Muscle layer of colon (tissue), 2 donors: ENCODE measurements around the gene C1orf159.
"Not testable (repeated sequence)": the region's sequence is repeated elsewhere in the genome, so short reads cannot be mapped to it uniquely, and the experiment has no call there.

Source experiments
- H3K27ac ChIP-seq: one replicate; pipeline ENCODE4 v1.7.0; 2013; ENCODE audit warnings: low read depth, mild to moderate bottlenecking, low read length, moderate library complexity
- H3K27me3 ChIP-seq, 2 donors: one replicate each; pipeline ENCODE4 v1.7.0; 2013; ENCODE audit warnings: low read length in 2 of 2, mild to moderate bottlenecking in 2 of 2; ENCODE audit not compliant: insufficient read depth in 2 of 2, control insufficient read depth in 1 of 2
- H3K36me3 ChIP-seq: one replicate; pipeline ENCODE4 v1.7.0; 2013; ENCODE audit warnings: mild to moderate bottlenecking, low read length; ENCODE audit not compliant: insufficient read depth
- H3K4me1 ChIP-seq: one replicate; pipeline ENCODE4 v1.7.0; 2013; ENCODE audit warnings: mild to moderate bottlenecking, low read length; ENCODE audit not compliant: insufficient read depth
- H3K4me3 ChIP-seq, 2 donors: one replicate each; pipeline ENCODE4 v1.7.0; 2013; ENCODE audit warnings: low read length in 2 of 2, low read depth in 1 of 2, mild to moderate bottlenecking in 1 of 2, moderate library complexity in 1 of 2
- H3K9ac ChIP-seq: one replicate; pipeline ENCODE4 v1.7.0; 2013; ENCODE audit warnings: low read length
- H3K9me3 ChIP-seq: one replicate; pipeline ENCODE4 v1.7.0; 2013; ENCODE audit warnings: mild to moderate bottlenecking, low read length
- donor health status: abdominal sarcoma.
- donor health status: Adenocarcinoma of cecum.

C1orf159 gene

DNA sequence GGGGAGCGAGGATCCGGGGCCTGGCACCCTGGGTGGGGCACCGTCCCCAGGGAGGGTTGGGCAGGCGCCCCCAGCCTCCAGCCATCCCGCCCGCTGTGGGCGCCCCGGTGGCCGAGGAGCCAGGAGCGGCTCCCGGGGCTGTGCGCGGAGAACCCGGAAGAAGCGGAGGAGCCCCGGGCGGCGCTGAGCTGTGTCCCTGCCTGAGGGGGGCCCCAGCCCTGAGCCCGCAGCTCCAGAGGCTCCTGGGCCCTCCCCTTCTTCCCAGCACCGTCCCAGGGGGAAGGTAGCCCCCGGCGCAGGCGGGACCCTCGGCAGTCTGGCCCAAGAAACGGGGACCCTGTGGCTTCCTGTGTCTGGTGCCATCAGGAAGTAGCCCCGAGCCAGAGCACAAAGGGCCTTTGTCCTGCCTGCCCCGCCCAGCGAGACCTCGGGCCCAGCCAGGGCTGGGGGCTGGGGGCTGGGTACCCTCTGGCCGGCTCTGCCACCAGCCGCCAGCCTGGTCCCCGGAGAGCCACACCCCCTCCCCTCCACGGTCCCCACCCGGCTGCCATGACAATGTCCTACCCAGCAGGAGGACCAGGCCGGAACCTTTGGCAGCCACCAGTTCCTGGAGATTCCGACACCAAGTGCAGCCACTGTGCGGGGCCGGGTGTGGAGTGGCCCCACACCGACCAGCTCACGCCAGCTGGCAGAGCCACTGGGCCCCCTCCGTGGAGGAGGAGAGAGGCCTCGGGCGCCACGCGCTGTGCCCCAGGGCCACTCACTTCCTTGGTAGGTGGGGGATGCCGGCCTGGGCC, 42.2 kb upstream of the C1orf159 start:
- H3K4me1 ChIP-seq: peaks cover 11% of the 10 kb centered on the region
- peak overlapping the region; percentile 73 to 74 for H3K4me3 ChIP-seq
- H3K27me3 ChIP-seq: peaks cover 0 to 12% of the 10 kb centered on the region in 2 donors
- H3K9me3 ChIP-seq: no peaks in the 10 kb centered on the region
- H3K36me3 ChIP-seq: no peaks in the 10 kb centered on the region
- peak overlapping the region; percentile 88 for H3K27ac ChIP-seq
- peak overlapping the region; percentile 68 for H3K9ac ChIP-seq

DNA sequence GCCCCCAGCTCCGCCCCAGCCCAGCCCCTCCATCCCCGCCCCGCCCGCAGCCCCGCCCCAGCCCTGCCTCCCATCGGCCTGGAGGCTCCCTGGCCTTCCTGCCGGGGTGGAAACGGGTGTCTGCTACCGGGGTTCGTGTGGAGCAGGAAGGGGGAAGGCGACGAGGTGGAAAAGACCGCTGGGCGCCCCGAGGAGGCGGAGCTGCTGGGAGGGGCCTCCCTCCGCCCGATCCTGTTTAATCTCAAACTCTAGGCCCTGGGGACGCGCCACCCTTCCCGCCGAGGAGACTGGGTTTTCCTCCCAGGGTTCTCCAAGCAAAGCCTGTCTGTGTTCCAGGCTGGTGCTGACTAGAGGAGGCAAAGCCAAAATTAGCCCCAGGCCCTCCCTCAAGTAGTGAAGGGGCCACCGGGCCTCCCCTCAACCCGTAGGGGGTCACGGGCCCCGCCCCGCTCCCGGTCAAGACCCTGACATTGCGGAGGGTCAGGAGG, 41.6 kb upstream of the C1orf159 start:
- Histone ChIP-seq H3K36me3 (no peaks in the 10 kb centered on the region), H3K27me3 (peaks cover 0 to 6% of the 10 kb centered on the region in 2 donors), H3K4me3 (peak overlapping the region; percentile 73 to 74), H3K4me1 (peaks cover 11% of the 10 kb centered on the region), H3K9me3 (no peaks in the 10 kb centered on the region), H3K27ac (peak overlapping the region; percentile 88), H3K9ac (peak overlapping the region; percentile 68)

DNA sequence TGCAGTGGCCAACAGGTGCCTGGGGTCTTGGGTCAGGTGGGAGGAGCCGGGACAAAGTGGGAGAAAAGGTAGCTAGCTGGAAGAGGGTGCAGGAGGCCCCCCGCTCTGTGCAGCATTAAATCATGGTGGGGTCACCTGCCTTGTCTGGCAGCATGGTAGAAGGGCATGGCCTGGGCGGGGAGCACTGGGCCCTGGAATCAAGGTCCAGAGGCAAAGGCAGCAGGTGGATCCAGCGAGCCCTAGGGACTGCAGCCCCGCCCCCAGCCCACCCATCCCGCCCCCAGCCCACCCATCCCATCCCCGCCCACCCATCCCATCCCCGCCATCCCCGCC, 41.1 kb upstream of the C1orf159 start:
- Histone ChIP-seq H3K9ac (no peak overlapping the region), H3K4me1 (peaks cover 11% of the 10 kb centered on the region), H3K4me3 (no peak overlapping the region), H3K27me3 (peaks cover 0 to 1% of the 10 kb centered on the region in 2 donors), H3K9me3 (no peaks in the 10 kb centered on the region), H3K27ac (no peak overlapping the region), H3K36me3 (no peaks in the 10 kb centered on the region)

- Histone ChIP-seq H3K27me3 (no peaks in the 10 kb centered on the region), H3K9ac (no peak overlapping the region), H3K4me1 (peaks cover 11% of the 10 kb centered on the region), H3K4me3 (no peak overlapping the region), H3K36me3 (no peaks in the 10 kb centered on the region), H3K27ac (no peak overlapping the region), H3K9me3 (no peaks in the 10 kb centered on the region)
These were observed 40.5 kb upstream of the C1orf159 start for GRCh38 chr1:1156140-1157032.

- Histone ChIP-seq H3K27me3 (no peaks in the 10 kb centered on the region), H3K9me3 (no peaks in the 10 kb centered on the region), H3K36me3 (no peaks in the 10 kb centered on the region), H3K27ac (no peak overlapping the region), H3K4me3 (no peak overlapping the region), H3K4me1 (peaks cover 11% of the 10 kb centered on the region), H3K9ac (no peak overlapping the region)
These were observed 39.4 kb upstream of the C1orf159 start for GRCh38 chr1:1155258-1155657.

DNA sequence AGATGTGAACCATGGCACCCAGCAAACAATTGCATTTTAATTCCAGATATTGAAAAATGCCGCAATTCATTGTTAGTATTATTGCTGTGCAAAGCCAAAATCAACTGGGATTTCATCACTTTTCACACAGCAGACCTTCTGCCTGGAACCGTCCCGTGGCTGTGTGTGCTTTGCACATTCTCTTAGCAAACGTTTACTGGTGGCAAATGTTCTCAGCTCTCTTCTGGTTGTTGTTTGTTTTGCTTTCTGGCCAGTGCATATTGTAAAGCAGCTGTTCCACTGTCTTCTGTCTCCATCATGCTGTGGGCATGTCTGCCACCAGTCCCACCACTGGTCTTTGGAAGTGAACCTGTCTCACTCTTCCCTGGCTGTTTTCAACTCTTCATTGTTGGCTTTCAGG, 38.0 kb upstream of the C1orf159 start:
- H3K4me1 ChIP-seq: peaks cover 9% of the 10 kb centered on the region
- no peaks in the 10 kb centered on the region for H3K27me3 ChIP-seq
- H3K4me3 ChIP-seq: no peak overlapping the region
- H3K36me3 ChIP-seq: no peaks in the 10 kb centered on the region
- H3K9ac ChIP-seq: no peak overlapping the region
- no peaks in the 10 kb centered on the region for H3K9me3 ChIP-seq
- H3K27ac ChIP-seq: no peak overlapping the region

DNA sequence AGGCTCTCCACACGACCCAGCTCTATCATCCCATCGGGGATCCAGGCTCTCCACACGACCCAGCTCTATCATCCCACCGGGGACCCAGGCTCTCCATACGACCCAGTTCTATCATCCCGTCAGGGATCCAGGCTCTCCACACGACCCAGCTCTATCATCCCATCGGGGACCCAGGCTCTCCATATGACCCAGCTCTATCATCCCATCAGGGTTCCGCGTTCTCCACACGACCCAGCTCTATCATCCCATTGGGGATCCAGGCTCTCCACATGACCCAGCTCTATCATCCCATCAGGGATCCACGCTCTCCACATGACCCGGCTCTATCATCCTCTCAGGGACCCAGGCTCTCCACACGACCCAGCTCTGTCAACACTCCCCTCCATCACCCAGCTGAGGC, 37.3 kb upstream of the C1orf159 start:
- H3K9ac ChIP-seq, H3K9me3 ChIP-seq, H3K27ac ChIP-seq, H3K27me3 ChIP-seq, H3K36me3 ChIP-seq, H3K4me1 ChIP-seq, H3K4me3 ChIP-seq: not testable (repeated sequence)

GRCh38 chr1:1152431-1152830, 36.5 kb upstream of the C1orf159 start:
- H3K4me3 ChIP-seq, H3K4me1 ChIP-seq, H3K9me3 ChIP-seq, H3K36me3 ChIP-seq, H3K9ac ChIP-seq, H3K27me3 ChIP-seq, H3K27ac ChIP-seq: not testable (repeated sequence)

DNA sequence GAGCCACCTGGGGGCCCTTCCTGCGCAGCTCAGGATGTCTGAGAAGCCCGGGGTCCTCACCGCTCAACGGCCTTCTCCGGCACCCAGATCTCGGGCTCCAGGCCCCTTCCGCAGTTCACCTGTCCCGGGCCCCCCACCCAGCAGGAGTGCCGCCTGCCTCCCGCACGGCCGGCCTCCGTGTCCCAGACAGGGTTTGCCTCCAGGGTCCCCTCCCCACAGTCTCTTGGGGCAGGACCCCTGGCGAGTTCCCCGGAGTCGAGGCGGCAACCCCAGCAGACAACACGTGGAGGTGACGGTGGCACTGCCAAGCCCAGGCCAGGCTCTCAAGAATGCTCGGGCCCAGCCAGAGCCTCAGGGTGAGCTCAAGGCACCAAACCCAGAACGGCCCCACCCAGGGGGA, 35.4 kb upstream of the C1orf159 start:
- no peaks in the 10 kb centered on the region for H3K9me3 ChIP-seq
- H3K36me3 ChIP-seq: no peaks in the 10 kb centered on the region
- no peak overlapping the region for H3K4me3 ChIP-seq
- no peak overlapping the region for H3K27ac ChIP-seq
- no peaks in the 10 kb centered on the region for H3K4me1 ChIP-seq
- no peak overlapping the region for H3K9ac ChIP-seq
- no peaks in the 10 kb centered on the region for H3K27me3 ChIP-seq

- H3K4me1 ChIP-seq: no peaks in the 10 kb centered on the region
- H3K27me3 ChIP-seq: no peaks in the 10 kb centered on the region
- no peak overlapping the region for H3K9ac ChIP-seq
- no peaks in the 10 kb centered on the region for H3K9me3 ChIP-seq
- no peak overlapping the region for H3K4me3 ChIP-seq
- H3K36me3 ChIP-seq: no peaks in the 10 kb centered on the region
- no peak overlapping the region for H3K27ac ChIP-seq
These were observed 34.2 kb upstream of the C1orf159 start for GRCh38 chr1:1150100-1150499.

- Histone ChIP-seq H3K4me1 (no peaks in the 10 kb centered on the region), H3K4me3 (no peak overlapping the region), H3K9ac (no peak overlapping the region), H3K27me3 (no peaks in the 10 kb centered on the region), H3K36me3 (no peaks in the 10 kb centered on the region), H3K27ac (no peak overlapping the region), H3K9me3 (no peaks in the 10 kb centered on the region)
These were observed 33.5 kb upstream of the C1orf159 start for GRCh38 chr1:1149416-1149815.
